ENCODE measurements around the gene RASSF9. TPM values are rescaled to one million over a fixed set of nuclear protein-coding genes. Genes with fewer than 3 reads are reported as not detected.
A peak's percentile ranks its signal among the peaks of the same experiment; 100 is the strongest.

Gene RASSF9
- total RNA-seq, 4 donors from 2014 or later = 6.4 to 17.8 (median 9.1) TPM

- DNase-seq = no peak
- no peak overlapping the region for H3K4me3 ChIP-seq
- no peaks in the 10 kb centered on the region for H3K36me3 ChIP-seq
- H3K9me3 ChIP-seq = no peaks in the 10 kb centered on the region
- H3K4me1 ChIP-seq = no peaks in the 10 kb centered on the region
- TF ChIP-seq CTCF (IDR thresholded peaks at IDR 0.05) = no peak
- no peak for TF ChIP-seq POLR2A (IDR thresholded peaks at IDR 0.05)
- no peaks in the 10 kb centered on the region for H3K27me3 ChIP-seq
- H3K27ac ChIP-seq = peak overlapping the region in 1 of 2 donors; percentile 51
- intact Hi-C loops (cut with DNase I; ENCODE audit: low total_unique reads) = no loop called here
Observed at GRCh38 chr12:85821759-85822158, 14.4 kb downstream of the RASSF9 start.

DNA sequence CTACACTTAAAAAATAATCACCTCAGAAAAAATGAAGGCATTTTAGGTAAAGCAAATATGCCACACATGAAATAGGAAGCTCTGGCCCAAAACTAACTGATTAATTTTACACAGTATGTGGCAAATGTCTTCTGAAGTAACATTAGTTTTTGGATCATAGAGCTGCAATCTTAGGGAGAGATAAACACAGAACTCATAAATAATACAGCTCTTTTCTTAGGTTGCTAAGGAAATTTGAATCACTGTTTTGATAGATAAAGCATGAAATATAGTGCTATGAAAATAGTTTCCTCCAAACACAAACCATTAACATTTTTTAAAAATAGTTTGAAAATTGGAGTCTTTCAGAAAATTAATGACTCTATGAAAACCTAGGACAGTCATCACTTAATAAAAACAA is 15.0 kb downstream of the RASSF9 start:
- Histone ChIP-seq H3K36me3 (no peaks in the 10 kb centered on the region), H3K9me3 (no peaks in the 10 kb centered on the region), H3K27ac (peak overlapping the region in 1 of 2 donors; percentile 48), H3K4me1 (no peaks in the 10 kb centered on the region), H3K4me3 (no peak overlapping the region), H3K27me3 (no peaks in the 10 kb centered on the region)
- intact Hi-C loops (cut with DNase I; ENCODE audit: low total_unique reads) = no loop called here
- TF ChIP-seq POLR2A (IDR thresholded peaks at IDR 0.05) = no peak
- TF ChIP-seq CTCF (IDR thresholded peaks at IDR 0.05) = no peak
- no peak for DNase-seq

DNA sequence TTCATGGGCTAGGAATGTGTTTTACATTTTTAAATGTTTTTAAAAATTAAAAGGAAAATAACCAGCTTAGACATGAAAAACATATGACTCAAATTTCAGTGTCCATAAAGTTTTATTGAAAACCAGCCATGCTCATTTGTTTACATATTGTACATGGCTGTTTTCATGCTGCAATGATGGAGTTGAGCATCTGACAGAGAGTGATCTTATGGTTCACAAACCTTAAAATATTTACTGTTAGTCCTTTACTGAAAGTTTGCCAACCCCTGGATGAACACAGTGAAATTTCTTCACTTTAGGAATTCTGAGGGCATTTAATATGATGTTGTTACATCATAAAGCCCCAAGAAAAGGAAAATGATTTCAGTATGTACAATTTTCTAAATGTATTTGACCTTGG is 16.1 kb downstream of the RASSF9 start:
- no peaks in the 10 kb centered on the region for H3K9me3 ChIP-seq
- DNase-seq = no peak
- H3K4me3 ChIP-seq = no peak overlapping the region
- intact Hi-C loops (cut with DNase I; ENCODE audit: low total_unique reads) = no loop called here
- H3K27ac ChIP-seq = no peak overlapping the region
- TF ChIP-seq CTCF (IDR thresholded peaks at IDR 0.05) (no peak), POLR2A (IDR thresholded peaks at IDR 0.05) (no peak)
- H3K27me3 ChIP-seq = no peaks in the 10 kb centered on the region
- no peaks in the 10 kb centered on the region for H3K36me3 ChIP-seq
- H3K4me1 ChIP-seq = no peaks in the 10 kb centered on the region

GRCh38 chr12:85814741-85815140 is 21.5 kb downstream of the RASSF9 start:
- no peak for TF ChIP-seq CTCF (IDR thresholded peaks at IDR 0.05)
- Histone ChIP-seq H3K4me1 (no peaks in the 10 kb centered on the region), H3K27me3 (no peaks in the 10 kb centered on the region), H3K4me3 (no peak overlapping the region), H3K9me3 (no peaks in the 10 kb centered on the region), H3K27ac (no peak overlapping the region), H3K36me3 (no peaks in the 10 kb centered on the region)
- DNase-seq = no peak
- intact Hi-C loops (cut with DNase I; ENCODE audit: low total_unique reads) = no loop called here

DNA sequence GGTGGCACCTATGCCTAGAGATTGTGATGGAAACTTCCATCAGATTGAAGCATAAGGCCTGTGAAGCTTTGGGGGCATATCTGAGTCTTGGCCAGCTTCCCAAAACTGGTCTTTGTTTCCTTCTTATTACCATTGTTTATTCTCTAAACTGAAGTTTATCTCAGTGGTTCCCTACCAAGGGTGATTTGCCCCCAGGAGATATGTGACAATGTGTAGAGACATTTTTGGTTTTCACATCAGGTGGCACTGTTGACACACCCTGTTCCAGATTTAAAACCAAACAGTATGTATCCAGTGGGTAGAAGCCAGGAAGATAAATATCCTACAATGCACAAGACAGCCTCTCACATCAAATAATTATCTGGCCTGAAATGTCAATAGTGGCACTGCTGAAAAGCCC is 22.1 kb downstream of the RASSF9 start:
- no peaks in the 10 kb centered on the region for H3K36me3 ChIP-seq
- H3K27me3 ChIP-seq = no peaks in the 10 kb centered on the region
- no peak for DNase-seq
- no peak for TF ChIP-seq CTCF (IDR thresholded peaks at IDR 0.05)
- no peak for TF ChIP-seq POLR2A (IDR thresholded peaks at IDR 0.05)
- H3K9me3 ChIP-seq = no peaks in the 10 kb centered on the region
- H3K4me1 ChIP-seq = no peaks in the 10 kb centered on the region
- H3K27ac ChIP-seq = peak overlapping the region in 1 of 2 donors; percentile 24
- intact Hi-C loops (cut with DNase I; ENCODE audit: low total_unique reads) = no loop called here
- H3K4me3 ChIP-seq = no peak overlapping the region

Data from uterus (tissue), 4 donors.